ENCODE measurements around the gene NSMCE1. TPM values are rescaled to one million over a fixed set of nuclear protein-coding genes. Genes with fewer than 3 reads are reported as not detected.

NSMCE1 gene
- total and polyA plus RNA-seq, 2 of the 8 experiments (the other 6 are each of a cell fraction or from before 2014, with no cell fraction given), result 8.1 to 16.6 TPM

GRCh38 chr16:27226476-27226875, 42.1 kb downstream of the NSMCE1 start:
- Histone ChIP-seq H4K5ac (ENCODE audit: insufficient read length, low read depth, low read length) (no peak overlapping the region), H2BK5ac (ENCODE audit: low read depth, low read length) (0 out of 2 replicates have a peak overlapping the region, but pooled peaks have one; percentile 18), H4K8ac (ENCODE audit: extremely low read depth, insufficient read depth, low read length) (no peak overlapping the region), H3K18ac (ENCODE audit: extremely low read depth, low read length) (no peak overlapping the region), H3K4me2 (ENCODE audit: insufficient read depth in 1 of 2, low read depth in 2 of 2, low read length in 2 of 2) (no peak overlapping the region), H4K20me1 (replicated peaks in 1 of 2; ENCODE audit: control insufficient read depth in 1 of 2, insufficient read depth in 2 of 2, low read length in 2 of 2) (no peaks in the 10 kb centered on the region), H3K4me1 (replicated peaks in 1 of 4; ENCODE audit: control insufficient read depth in 3 of 4, insufficient read depth in 4 of 4, low read length in 3 of 4) (0 out of 7 replicates have a peak, but pooled peaks cover 0 to 2% (median 0%) of the 10 kb centered on the region in 4 experiments), H3K14ac (ENCODE audit: insufficient read length) (no peak overlapping the region), H3K23ac (ENCODE audit: insufficient read length) (no peak overlapping the region), H3K56ac (replicated peaks; ENCODE audit: insufficient read length, low read depth, low read length) (no peak overlapping the region), H3K79me1 (ENCODE audit: low read depth, low read length) (no peaks in the 10 kb centered on the region), H2BK20ac (ENCODE audit: low read length) (no peak overlapping the region), H3K79me2 (ENCODE audit: control insufficient read depth in 1 of 2, insufficient read depth in 2 of 2, low read length in 2 of 2) (no peaks in the 10 kb centered on the region), H2BK12ac (ENCODE audit: low read depth, low read length) (no peak overlapping the region), H3K23me2 (ENCODE audit: low read depth, low read length) (no peaks in the 10 kb centered on the region), H3K9me3 (ENCODE audit: insufficient read depth in 2 of 2, low read depth in 1 of 2, low read length in 1 of 2) (no peaks in the 10 kb centered on the region), H3K36me3 (ENCODE audit: control insufficient read depth in 2 of 4, insufficient read depth in 4 of 4, low read length in 3 of 4) (no peaks in the 10 kb centered on the region), H3K27ac (ENCODE audit: low read depth, low read length) (no peak overlapping the region), H2AK5ac (ENCODE audit: low read depth, low read length) (no peak overlapping the region), H2AFZ (ENCODE audit: low read length) (no peak overlapping the region), H2BK120ac (replicated peaks; ENCODE audit: low read depth, low read length) (no peak overlapping the region), H3K9ac (replicated peaks in 1 of 4; ENCODE audit: extremely low read depth in 1 of 4, low read depth in 3 of 4, low read length in 3 of 4) (no peak overlapping the region), H3K4ac (replicated peaks; ENCODE audit: insufficient read length, low read depth, low read length) (no peak overlapping the region), H4K91ac (replicated peaks; ENCODE audit: insufficient read length, low read length) (no peak overlapping the region), H3K27me3 (replicated peaks in 1 of 4; ENCODE audit: control insufficient read depth in 3 of 4, extremely low read depth in 1 of 4, insufficient read depth in 3 of 4, low read length in 3 of 4) (no peaks in the 10 kb centered on the region), H3K4me3 (ENCODE audit: extremely low read depth in 1 of 4, insufficient read depth in 2 of 4, low read depth in 3 of 4, low read length in 4 of 4) (no peak overlapping the region), H2BK15ac (ENCODE audit: low read length) (no peak overlapping the region)
- CTCF ChIA-PET (ENCODE audit: partially characterized antibody), result interaction anchor here (0.8 to 7.6 kb wide), 7 partner anchors 9 to 141 kb away, joined by 3 to 73 read pairs (median 7); no protein-coding TSS in a partner anchor
- POLR2A ChIA-PET (ENCODE audit: partially characterized antibody), result interaction anchor here (3.5 kb wide), 1 partner anchor 23 kb away, joined by 13 read pairs; the partner anchor contains the start of gene KDM8
- no peak for DNase-seq (ENCODE audit: low read depth in 1 of 2, low spot score in 2 of 2)
- 90% methylated on average over 19 of the region's 20 CpGs; no CpG with 5 or more reads in 1 of the 2 experiments for WGBS, 2 experiments (ENCODE audit: extremely low coverage in 1 of 2, insufficient coverage in 1 of 2, insufficient read length in 1 of 2, insufficient replicate concordance in 2 of 2, low coverage in 1 of 2, low lambda C conversion rate in 2 of 2, missing lambda C conversion rate in 1 of 2)
- no peak for FAIRE-seq
- TF ChIP-seq CEBPB (IDR thresholded peaks at IDR 0.05; ENCODE audit: low read depth, low read length) (no peak), CREB1 (IDR thresholded peaks at IDR 0.05) (no peak), SIN3A (conservative IDR thresholded peaks at IDR 0.05 in 1 of 2, IDR thresholded peaks at IDR 0.05 in 1 of 2; ENCODE audit: low read depth in 1 of 2, low read length in 2 of 2) (no peak), RXRA (IDR thresholded peaks at IDR 0.05; ENCODE audit: insufficient read depth, low read depth, low read length) (no peak), BCL11A (IDR thresholded peaks at IDR 0.05; ENCODE audit: low read depth in 2 of 2, low read length in 2 of 2) (no peak), ASH2L (IDR thresholded peaks at IDR 0.05; ENCODE audit: low read length) (no peak), KDM4A (IDR thresholded peaks at IDR 0.05; ENCODE audit: low read depth, low read length, severe bottlenecking) (no peak), KDM5A (IDR thresholded peaks at IDR 0.05; ENCODE audit: low read length) (no peak), BACH1 (IDR thresholded peaks at IDR 0.05; ENCODE audit: low read length) (no peak), USF2 (IDR thresholded peaks at IDR 0.05; ENCODE audit: low read length) (no peak)
- TF ChIP-seq, protein P1, sequence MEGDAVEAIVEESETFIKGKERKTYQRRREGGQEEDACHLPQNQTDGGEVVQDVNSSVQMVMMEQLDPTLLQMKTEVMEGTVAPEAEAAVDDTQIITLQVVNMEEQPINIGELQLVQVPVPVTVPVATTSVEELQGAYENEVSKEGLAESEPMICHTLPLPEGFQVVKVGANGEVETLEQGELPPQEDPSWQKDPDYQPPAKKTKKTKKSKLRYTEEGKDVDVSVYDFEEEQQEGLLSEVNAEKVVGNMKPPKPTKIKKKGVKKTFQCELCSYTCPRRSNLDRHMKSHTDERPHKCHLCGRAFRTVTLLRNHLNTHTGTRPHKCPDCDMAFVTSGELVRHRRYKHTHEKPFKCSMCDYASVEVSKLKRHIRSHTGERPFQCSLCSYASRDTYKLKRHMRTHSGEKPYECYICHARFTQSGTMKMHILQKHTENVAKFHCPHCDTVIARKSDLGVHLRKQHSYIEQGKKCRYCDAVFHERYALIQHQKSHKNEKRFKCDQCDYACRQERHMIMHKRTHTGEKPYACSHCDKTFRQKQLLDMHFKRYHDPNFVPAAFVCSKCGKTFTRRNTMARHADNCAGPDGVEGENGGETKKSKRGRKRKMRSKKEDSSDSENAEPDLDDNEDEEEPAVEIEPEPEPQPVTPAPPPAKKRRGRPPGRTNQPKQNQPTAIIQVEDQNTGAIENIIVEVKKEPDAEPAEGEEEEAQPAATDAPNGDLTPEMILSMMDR (IDR thresholded peaks at IDR 0.05; ENCODE audit: control extremely low read depth in 1 of 3, insufficient read depth in 1 of 3, low read depth in 1 of 3, low read length in 3 of 3), result no peak

Data from H1 (cell line).